Stimulated activated CD4-positive, alpha-beta T cell treated with anti-CD3 and anti-CD28 coated beads, Interleukin-4, amount 100 ng/mL, for 24 hours (primary cell): ENCODE results near the gene RGL3.
"Not testable (repeated sequence)": the region's sequence is repeated elsewhere in the genome, so short reads cannot be mapped to it uniquely, and the experiment has no call there.

Source experiments
- DNase-seq: peaks from one replicate; pipeline ENCODE4 v3.0.0-alpha.2; 2020

The RGL3 gene, protein sequence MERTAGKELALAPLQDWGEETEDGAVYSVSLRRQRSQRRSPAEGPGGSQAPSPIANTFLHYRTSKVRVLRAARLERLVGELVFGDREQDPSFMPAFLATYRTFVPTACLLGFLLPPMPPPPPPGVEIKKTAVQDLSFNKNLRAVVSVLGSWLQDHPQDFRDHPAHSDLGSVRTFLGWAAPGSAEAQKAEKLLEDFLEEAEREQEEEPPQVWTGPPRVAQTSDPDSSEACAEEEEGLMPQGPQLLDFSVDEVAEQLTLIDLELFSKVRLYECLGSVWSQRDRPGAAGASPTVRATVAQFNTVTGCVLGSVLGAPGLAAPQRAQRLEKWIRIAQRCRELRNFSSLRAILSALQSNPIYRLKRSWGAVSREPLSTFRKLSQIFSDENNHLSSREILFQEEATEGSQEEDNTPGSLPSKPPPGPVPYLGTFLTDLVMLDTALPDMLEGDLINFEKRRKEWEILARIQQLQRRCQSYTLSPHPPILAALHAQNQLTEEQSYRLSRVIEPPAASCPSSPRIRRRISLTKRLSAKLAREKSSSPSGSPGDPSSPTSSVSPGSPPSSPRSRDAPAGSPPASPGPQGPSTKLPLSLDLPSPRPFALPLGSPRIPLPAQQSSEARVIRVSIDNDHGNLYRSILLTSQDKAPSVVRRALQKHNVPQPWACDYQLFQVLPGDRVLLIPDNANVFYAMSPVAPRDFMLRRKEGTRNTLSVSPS

DNA sequence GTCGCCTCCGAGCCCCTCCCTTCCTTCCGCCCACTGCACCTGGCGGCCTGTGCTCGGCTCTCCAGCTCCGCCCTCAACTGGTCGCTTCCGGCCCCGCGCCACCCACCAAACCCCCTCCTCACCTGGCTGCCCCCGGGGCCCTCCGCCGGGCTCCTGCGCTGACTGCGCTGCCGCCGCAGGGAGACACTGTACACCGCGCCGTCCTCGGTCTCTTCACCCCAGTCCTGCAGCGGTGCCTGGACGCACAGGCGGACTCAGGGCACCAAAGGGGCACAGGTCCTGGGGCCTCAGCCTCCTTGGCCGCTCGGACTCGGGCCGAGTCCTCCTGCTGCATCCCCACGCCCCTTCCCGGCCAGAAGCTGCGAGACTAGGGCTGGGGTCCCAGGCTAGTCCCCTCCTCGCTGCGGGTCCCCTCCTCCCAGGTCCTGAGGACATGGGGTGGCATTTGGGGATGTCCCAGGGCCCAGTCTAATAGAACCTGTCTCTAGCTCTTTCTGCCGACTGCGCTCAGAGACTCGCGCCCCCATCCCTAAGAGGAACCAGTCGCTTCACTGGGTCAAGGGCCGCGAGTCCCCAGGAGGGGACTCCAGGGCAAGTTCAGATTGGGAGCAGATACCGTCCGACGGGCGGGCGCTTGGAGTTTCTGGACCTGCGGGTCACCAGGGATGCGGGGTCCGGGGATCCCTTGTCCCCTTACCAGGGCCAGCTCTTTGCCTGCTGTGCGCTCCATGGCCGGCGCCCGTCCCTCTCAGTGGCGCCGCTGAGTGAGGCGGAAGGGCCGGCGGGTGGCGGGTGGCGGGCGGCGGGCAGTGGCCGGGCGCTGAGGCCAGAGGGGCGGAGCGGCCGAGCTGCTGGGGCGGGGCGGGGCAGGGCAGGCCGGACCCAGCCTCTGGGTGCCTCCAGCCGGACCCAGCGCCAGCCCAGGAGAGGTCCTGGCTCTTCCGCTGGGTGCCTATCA is at the start of gene RGL3:
Gene RGL3 (minus strand): TSS at position 766 of the 958 bp plus-strand sequence. CDS start 36 bp downstream, at position 730.
- DNase-seq, result no peak

DNA sequence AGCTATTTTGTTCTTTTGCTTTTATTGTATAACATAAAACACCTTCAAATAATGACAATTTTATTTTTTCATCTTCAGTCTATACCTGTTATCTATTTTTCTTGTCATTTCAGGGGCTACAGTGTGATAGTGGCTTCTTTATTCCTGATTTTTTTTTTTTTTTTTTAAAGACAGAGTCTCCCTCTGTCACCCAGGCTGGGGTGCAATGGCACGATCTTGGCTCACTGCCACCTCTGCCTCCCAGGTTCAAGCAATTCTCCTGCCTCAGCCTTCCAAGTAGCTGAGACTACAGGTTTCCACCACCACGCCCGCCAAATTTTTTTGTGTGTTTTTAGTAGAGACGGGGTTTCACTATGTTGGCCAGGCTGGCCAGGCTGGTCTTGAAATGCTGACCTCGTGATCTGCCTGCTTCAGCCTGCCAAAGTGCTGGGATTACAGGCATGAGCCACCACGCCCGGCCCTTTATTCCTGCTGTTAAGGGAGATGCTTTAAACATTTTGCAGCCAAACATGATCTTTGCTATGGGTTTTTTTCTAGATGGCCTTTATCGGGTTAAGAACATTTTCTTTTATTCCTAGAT is 49.2 kb upstream of the RGL3 start:
- not testable (repeated sequence) for DNase-seq

DNA sequence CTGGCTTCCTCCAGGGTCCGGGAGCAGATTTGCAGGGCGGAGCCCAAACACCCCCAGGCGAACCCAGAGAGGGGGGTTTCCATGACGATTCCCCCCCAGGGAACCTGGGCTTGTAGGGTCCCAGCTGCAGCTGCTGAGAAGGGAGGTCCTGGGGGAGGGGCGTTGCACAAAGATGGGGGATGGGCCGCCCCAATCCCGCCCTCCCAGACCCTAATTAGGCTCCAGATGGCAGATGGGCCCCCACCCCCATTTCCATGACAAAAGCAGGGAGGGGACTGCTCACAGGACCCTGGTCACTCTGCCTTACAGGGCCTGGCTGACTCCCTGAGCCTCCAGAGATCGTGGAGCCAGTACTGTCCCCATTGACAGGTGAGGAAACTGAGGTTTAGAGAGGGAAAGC is 46.5 kb upstream of the RGL3 start:
- DNase-seq, result no peak

DNA sequence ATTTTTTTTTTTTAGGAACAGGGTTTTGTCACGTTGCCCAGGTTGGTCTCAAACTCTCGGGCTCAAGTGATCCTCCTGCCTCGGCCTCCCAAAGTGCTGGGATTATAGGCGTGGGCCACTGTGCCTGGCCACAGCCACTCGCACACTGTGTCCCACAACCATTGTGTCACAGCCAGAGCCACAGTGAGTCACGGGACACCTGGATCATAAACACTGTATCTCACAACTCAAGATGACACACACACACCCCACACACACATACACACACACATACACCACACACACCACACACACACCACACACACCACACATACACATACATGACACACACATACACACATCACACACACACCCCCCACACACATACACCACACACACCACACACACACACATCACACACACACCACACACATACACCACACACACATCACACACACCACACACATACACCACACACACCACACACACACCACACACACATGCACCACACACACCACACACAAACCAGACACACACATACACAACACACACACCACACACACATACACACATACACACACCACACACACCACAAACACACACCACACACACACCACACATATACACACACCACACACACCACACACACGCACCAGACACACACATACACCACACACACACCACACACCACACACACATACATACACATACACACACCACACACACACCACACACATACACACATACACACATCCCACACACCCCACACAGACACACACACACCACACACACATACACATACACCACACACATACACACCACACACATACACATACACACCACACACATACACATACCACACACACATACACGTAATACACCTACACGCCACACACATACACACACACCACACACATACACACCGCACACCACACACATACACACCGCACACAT is 45.5 kb upstream of the RGL3 start:
- DNase-seq, result no peak

DNA sequence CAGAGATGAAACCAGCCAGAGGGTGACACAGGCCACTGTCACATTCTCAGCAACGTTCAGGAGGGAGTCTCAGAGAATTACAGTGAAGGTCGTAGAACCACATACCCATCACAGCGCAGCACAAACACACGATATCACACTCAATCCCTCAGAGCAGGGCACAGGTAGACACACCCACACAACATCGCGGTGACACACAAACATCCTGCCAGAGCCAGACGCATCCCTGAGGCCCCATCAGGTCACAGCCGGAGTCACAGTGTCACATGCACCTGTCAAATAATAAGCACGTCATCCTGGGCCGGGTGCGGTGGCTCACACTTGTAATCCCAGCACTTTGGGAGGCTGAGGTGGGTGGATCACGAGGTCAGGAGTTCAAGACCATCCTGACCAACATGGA is 44.3 kb upstream of the RGL3 start:
- DNase-seq, result no peak

DNA sequence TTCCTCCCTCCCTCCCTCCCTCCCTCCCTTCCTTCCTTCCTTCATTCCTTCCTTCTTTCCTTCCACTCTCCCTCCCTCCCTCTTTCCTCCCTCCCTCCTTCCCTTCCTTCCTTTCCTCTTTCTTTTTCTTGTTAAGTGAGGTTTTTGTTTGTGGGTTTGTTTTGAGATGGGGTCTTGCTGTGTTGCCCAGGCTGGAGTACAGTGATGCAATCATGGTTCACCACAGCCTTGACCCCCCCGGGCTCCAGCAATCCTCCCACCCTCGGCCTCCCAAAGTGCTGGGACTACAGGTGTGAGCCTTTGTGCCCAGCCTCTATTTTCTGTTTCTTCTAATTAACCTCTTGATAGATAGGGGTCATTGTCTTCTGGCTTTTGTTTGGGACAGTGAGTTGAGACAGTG is 42.3 kb upstream of the RGL3 start:
- DNase-seq, result no peak

DNA sequence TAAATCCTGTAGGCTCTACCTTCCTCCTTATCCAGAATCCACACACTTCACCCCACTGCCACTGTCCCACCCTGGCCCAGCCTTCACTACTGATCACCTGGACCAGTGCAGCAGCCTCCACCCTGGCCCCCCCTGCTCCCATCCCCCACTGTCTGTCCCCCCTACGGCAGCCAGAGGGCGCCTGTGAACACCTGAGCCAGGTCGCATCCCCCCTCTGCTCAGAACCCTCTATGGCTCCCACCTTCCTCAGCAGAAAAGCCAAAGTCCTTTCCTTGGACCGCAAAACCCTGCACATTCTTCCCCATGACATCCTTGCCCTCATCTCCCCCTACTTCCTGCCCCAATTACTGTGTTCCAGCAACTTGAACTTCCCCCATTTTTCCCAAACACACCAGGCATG is 41.1 kb upstream of the RGL3 start:
- no peak for DNase-seq

DNA sequence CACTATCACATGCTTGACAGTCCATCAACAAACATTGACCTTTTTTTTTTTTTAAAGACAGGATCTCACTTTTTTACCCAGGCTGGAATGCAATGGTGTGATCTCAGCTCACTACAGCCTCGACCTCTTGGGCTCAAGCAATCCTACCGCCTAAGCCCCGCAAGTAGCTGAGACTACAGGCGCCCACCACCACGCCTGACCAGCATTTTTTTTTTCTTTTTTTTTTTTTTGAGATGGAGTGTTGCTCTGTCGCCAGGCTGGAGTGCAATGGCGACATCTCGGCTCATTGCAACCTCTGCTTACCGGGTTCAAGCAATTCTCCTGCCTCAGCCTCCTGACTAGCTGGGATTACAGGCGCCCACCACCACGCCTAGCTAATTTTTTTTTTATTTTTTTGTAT is 39.8 kb upstream of the RGL3 start:
- DNase-seq, result not testable (repeated sequence)

DNA sequence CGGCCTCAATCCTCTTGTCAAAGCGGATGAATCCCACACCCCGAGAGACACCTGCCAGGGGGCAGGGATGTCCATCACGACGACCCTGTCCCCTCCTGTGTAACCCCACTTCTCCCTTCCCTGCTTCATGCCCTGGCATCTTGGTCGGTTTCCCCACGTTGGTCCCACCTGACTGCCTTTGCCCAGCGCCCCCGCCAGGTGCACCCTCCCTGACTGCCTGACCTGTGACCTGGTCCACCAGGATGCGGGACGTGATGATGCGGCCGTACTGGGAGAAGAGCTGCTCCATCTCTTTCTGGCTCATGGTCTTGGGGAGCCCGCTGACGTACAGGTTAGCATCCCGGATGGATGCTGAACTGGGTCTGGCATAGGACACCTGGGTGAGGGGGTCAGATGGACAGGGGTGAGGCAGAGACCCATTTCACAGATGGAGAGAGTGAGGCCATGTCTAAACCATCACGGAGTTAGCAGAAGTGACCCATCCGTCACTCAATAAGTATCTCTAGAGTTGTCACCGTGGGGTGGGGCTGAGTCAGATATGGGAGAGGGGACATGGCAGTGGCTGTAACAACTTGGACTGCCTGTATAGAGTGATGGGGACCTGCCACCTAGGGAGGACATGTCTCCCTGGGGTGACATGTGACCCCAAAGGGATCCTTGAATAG is 39.3 kb upstream of the RGL3 start:
- no peak for DNase-seq

DNA sequence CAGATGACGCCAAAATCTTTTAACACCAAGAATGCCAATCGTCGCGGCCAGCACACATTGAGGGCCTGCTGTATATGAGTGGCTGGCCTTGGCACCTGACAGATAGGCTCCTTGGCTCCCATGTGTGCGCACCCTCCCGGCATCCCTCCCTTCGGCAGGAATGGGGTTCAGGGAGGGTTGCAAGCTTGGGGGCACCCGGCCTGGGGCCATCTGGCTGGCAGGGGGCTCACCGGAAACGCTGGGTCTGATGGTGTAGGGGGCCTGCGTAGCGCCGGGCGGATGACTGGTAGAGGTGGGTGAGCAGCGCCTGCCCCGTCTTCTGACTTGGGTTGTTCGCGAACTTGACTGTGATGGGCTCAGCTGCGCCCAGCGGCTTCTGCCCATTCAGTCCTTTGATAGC is 38.7 kb upstream of the RGL3 start:
- no peak for DNase-seq

DNA sequence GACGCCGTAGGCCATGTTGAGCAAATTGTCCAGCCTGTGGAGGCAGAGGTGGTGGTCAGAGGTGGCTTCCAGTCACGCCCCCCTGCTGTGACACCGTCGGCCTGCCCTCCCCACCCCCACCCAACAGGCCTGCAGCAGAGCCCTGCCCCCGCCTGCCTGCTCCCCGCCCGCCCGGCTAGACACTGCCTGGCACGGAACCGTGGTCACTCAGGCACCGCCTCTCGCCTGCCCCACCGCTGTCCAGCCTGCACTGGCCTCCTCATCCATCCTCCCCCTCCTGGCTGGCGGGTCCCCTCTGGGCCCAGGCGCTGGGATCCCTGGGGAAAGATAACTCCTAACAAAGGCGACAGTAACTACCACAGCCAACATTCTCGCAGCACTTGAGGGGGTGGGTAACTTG is 38.0 kb upstream of the RGL3 start:
- no peak for DNase-seq

DNA sequence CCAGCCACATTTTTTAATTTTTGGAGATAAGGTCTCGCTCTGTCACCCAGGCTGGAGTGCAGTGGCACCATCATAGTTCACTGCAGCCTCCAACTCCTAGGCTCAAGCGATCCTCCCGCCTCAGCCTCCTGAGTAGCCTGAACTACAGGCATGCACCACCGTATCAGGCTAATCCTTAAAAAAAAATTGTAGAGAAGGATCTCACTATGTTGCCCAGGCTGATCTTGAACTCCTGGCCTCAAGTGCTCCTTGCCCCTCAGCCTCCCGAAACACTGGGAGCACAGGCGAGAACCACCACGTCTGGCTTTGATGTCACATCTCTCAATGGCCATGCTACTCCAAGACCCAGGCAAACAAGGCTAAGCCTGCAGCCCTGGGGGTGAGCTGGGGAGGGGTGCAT is 37.5 kb upstream of the RGL3 start:
- no peak for DNase-seq

DNA sequence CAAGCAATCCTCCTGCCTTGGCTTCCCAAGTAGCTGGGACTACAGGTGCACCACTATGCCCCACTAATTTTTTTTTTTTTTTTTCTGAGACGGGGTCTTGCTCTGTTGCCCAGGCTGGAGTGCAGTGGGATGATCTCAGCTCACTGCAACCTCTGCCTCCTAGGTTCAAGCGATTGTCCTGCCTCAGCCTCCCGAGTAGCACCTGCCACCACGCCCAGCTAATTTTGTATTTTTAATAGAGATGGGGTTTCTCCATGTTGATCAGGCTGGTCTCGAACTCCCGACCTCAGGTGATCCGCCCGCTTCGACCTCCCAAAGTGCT is 36.1 kb upstream of the RGL3 start:
- not testable (repeated sequence) for DNase-seq

DNA sequence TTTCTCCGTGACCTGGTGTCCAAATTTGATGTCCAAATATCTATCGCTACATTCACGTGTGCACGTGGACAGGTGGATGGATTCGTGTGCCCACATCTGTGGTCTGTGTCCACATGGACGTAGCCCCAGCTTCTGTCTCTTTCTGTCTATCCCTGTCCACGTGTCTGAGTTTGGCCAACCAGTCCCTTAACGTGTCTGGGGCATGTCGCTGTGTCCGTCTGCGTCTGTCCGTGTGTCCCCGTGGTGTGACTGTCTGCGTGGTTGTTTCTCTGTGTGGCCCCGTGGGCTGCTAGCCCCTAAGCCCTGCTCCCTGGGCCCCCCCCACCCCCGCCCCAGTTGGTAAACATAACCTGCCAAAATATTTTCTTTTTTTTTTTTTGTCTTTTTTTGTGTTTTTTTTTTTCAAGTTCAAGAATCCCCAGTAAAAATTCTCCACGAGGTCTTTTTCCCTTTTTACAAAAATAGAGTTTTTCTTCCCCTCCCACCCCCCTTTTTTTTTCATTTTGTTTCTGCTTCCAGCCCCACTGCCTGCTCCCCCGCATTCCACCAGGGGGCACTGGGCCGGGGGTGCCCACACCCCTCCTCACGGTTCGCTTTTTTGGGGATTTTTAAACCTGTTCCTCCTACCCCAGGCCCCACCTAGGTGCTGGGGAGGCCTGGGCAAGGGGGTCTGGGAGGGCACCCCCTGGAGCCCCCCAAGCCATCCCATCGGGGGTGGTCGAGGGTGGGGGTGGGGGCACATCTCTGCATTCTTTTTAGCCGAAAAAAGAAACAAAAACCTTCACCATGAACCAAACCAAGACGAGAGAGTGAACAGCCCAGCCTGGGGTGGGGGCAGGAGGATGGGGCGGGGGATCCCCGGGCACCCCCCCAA is 34.6 kb upstream of the RGL3 start:
- no peak for DNase-seq

DNA sequence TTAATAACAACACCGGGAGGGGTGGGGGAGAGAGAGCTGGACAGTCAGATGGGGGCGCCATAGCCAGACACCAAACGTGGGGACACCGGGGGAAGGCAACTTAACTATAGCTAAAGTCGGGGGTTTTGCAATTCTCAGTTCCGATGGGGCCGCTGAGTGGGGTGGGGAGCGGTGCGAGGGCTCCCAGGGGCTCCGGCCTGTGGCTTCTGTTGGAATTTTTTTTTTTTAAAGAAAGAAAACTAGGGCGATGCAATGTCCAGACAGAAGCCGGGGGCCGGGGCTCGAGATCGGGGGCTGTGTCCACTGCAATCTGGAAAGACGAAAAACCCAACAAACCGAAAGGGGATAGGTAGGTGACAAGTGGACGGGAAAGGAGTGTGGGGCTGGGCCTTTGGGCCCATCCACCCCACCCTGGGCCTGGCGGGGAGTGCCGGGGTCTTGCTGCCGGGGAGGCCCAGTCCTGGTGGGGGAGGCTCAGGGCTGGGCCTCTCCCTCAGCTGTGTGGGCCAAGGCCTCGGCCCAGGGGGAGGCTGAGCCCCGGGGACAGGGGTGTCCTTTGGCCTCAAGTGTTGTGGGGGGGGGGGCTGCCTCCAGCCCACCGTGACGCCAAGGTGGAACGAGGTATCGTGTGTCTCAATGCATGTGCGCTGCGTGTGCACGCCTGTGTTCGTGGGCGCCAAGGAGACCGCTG is 33.7 kb upstream of the RGL3 start:
- no peak for DNase-seq

DNA sequence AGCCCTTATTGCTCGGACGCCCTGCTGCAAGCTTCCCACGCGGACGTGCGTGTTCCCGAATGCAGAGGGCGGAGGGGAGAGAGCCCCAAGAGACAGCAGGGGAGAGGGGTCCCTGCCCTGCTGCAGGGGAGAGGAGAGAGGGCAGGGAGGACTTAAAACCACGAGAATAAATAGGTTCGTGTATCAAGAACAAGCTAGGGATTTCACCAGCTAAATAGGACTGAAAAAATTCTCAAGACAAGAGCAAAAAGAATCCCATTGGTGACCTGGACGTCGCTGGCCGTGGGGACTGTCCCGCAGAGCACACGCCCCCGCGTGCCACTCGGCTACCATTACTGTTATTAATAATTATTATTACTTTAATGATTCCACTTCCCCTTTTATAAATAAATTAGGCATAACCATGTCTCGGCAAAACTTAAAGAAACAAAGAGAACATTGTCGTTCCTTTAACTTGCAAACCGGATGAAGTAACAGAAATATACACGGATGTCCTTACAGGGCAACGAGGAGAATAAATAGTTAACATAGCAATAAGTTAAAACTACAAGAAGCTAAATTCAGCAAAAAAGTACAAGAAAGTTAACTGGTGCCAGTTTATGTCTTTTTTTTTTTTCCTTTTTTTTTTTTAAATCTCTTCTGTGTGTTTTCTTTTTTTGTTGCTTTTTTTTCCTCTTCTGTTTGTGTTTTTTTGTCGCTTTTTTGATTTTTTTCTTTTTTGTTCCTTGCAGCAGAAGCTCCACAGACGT is 32.9 kb upstream of the RGL3 start:
- DNase-seq, result no peak

DNA sequence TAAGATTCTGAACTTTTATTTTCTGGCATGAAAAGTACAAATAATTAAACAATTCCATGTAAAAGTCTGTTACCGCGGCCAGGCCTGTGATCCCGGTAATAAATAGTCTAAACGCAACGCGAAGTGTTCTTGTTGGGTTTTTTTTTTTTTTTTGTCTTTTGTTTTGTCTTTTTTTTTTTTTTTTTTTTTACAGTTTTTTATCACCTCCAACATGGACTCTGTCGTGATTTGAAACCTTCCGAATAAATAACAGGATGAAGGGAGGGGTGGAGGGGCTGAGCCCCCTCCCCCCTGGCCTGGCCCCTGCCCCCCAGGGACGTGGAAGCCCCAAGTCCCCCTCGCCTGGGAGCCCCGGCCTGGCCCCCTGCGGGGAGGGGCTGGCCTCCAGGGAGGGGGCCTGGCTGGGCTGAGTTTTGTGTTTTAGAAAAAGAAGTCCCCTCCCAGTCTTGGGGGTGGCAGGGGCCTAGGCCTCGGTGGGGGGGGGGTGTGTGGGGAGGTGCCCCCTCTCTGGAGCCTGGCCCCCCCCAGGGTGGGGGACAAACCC is 32.3 kb upstream of the RGL3 start:
- no peak for DNase-seq

DNA sequence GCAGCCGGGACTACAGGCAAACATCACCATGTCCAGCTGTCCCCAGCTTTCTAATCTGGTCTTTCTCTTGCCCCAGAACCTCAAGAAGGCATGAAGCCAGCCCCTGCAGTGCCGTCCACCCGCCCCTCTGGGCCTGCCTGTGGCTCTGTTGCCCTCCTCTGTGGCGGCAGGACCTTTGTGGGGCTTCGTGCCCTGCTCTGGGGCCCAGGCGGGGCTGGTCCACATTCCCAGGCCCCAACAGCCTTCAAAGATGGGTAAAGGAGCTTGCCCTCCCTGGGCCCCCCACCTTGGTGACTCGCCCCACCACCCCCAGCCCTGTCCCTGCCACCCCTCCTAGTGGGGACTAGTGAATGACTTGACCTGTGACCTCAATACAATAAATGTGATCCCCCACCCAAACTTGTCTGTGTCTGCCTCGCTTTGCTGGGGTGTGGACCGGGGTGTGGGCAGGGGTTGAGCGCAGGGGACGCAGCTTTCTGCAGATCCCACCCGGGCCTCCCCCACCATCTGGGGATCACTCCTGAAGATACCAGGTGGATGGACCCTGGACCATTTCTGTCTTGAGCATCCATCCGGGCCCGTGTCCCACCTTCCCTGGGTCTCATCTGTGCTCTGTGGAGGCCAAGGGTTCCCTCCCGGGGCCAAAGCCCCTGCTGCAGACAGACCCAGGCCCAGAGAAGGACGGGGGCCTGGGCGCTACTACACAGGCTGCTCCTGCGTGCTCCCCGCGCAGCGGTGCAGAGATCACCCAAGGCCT is 31.6 kb upstream of the RGL3 start:
- no peak for DNase-seq
